Heart left ventricle (tissue), 16 donors: ENCODE results near the gene AKAP13. TPM values are rescaled to one million over a fixed set of nuclear protein-coding genes. Genes with fewer than 3 reads are reported as not detected.

Experiments
- ATAC-seq, 4 donors: fragments of 200-7000 bp; cut with Tn5 transposase; one replicate each; pipeline ENCODE4 v1.9.1; 2020 to 2022; ENCODE audit warnings: moderate library complexity in 4 of 4, mild to moderate bottlenecking in 3 of 4, moderate number of reproducible peaks in 1 of 4
- DNase-seq, 5 donors: peaks; one replicate each; pipeline ENCODE4 v3.0.0-alpha.2; 2020
- H3K27ac ChIP-seq, 12 donors: fragments of 200-600 bp; sonication (generic) in 4 of 12; one replicate each; pipeline versions ENCODE4 v1.5.0 to v1.8.0; 2016 to 2022; ENCODE audit warnings: mild to moderate bottlenecking in 2 of 12
- H3K27me3 ChIP-seq, 9 donors: fragments of 200-600 bp; sonication (generic) in 2 of 9; one replicate each; pipeline versions ENCODE4 v1.5.1 to v1.8.0; 2016 to 2022; ENCODE audit warnings: mild to moderate bottlenecking in 3 of 9
- H3K36me3 ChIP-seq, 9 donors: fragments of 200-600 bp; sonication (generic) in 2 of 9; one replicate each; pipeline versions ENCODE4 v1.5.0 to v1.8.0; 2018 to 2022; ENCODE audit warnings: mild to moderate bottlenecking in 2 of 9
- H3K4me1 ChIP-seq, 12 donors: fragments of 200-600 bp; sonication (generic) in 4 of 12; one replicate each; pipeline versions ENCODE4 v1.5.0 to v1.8.0; 2016 to 2022; ENCODE audit warnings: mild to moderate bottlenecking in 3 of 12
- H3K4me3 ChIP-seq, 12 donors: fragments of 200-600 bp; sonication (generic) in 4 of 12; one replicate each; pipeline versions ENCODE4 v1.5.0 to v1.8.0; 2017 to 2022; ENCODE audit warnings: mild to moderate bottlenecking in 9 of 12, moderate library complexity in 4 of 12
- H3K9me3 ChIP-seq, 12 donors: fragments of 200-600 bp; sonication (generic) in 4 of 12; one replicate each; pipeline versions ENCODE4 v1.5.0 to v1.8.0; 2016 to 2022; ENCODE audit warnings: mild to moderate bottlenecking in 1 of 12
- CTCF ChIP-seq, 12 donors: fragments of 200-600 bp; sonication (generic) in 4 of 12; IDR thresholded peaks; one replicate each; pipeline versions ENCODE4 v1.5.0 to v1.8.0; 2018 to 2022; ENCODE audit warnings: antibody characterized with exemption in 12 of 12, mild to moderate bottlenecking in 5 of 12
- POLR2A ChIP-seq, 2 donors: fragments of 450-650 bp; IDR thresholded peaks; one replicate each; pipeline ENCODE4 v1.6.1; 2017; ENCODE audit warnings: antibody characterized with exemption in 2 of 2, mild to moderate bottlenecking in 2 of 2, moderate library complexity in 2 of 2
- WGBS, 4 donors: extraction: QIAGEN DNeasy Blood & Tissue Kit in 2 of 4; methylation state at CpG; one replicate each; pipeline versions ENCODE4 v1.1.5 to v1.1.7; 2013 to 2018; 5-methylcytosine and 5-hydroxymethylcytosine counted together
- intact Hi-C, 10 donors: fragments of 100-400 bp; cut with DNase I; formaldehyde crosslinking; loops; one replicate each; pipeline versions ENCODE4 v1.11.1 to v1.14.2; 2022
- polyA plus RNA-seq, 2 donors: library from polyadenylated mRNA; stranded (reverse); fragments of 200-250 nt; gene quantifications; one replicate each; pipeline ENCODE4 v1.2.3, GENCODE V29; 2013
- total RNA-seq, 9 donors: library from RNA; depleted of rRNA in 2 of 9; stranded (reverse); fragments of >200 nt in 2 of 9; fragmentation: NEBNext Ultra II Directional in 3 of 9; extraction: Animal tissue kit (Norgen Biotek cat#: 25700) in 3 of 9; gene quantifications; one replicate each; pipeline versions ENCODE4 v1.1.0 to v1.2.4, GENCODE V29; 2016 to 2023
- donor health status: ischemic (EF 13 %, LVEDD 7.1; RV severe dilation, severe dysfunction).
- donor health status: healthy with polysubstance abuse.
- donor health status: DM: no; HTN: yes; CAD: no.
- donor health status: DM: no; HTN: no; CAD: no.
- donor health status: ischemic (EF 25% LVEDD 6.9; RV normal size, moderate dysfunction).
- donor health status: ischemic (EF 25% LVEDD 5.7; RV mildly dilated, moderate dysfunction).
- donor health status: healthy.
- donor health status: DM: yes; HTN: yes; CAD: no.
- donor health status: ischemic (EF 35%, LVEDD 5.7; RV mildly dilated, moderate dysfunction).
- donor health status: nonischemic (EF 11% LVEDD 7.7; RV severe dilation, severe dysfunction).
- donor health status: DM: yes; HTN: yes; CAD: no.
- donor health status: PGD.
- donor health status: ischemic (EF 29% LVEDD 5.4; RV normal size, mild dysfunction).
- donor health status: nonischemic (EF 23%, LVEDD 6.1; RV moderate dilation, normal function).

AKAP13 gene
- total and polyA plus RNA-seq, 11 donors, result 124 to 598 (median 340) TPM

- intact Hi-C loops, result loop anchor here in 2 of 10 donors (10.0 kb wide), 1 partner anchor 238 kb away; no protein-coding TSS in a partner anchor
- 76 to 95% (median 85%) methylated on average over 2 of the region's 2 CpGs for WGBS, 4 donors
- ATAC-seq (no peak), DNase-seq (no peak)
- Histone ChIP-seq H3K4me1 (peaks cover 3 to 72% (median 54%) of the 10 kb centered on the region in 12 donors), H3K27ac (peak overlapping the region in 3 of 12 donors; percentile 13 to 64 (median 58)), H3K36me3 (peaks cover 0 to 45% (median 17%) of the 10 kb centered on the region in 9 donors), H3K27me3 (no peaks in the 10 kb centered on the region), H3K9me3 (no peaks in the 10 kb centered on the region), H3K4me3 (no peak overlapping the region)
- TF ChIP-seq POLR2A (IDR thresholded peaks at IDR 0.05) (no peak), CTCF (IDR thresholded peaks at IDR 0.05) (no peak)
Measured at GRCh38 chr15:85597155-85597815, 216.9 kb downstream of the AKAP13 start.

- TF ChIP-seq CTCF (IDR thresholded peaks at IDR 0.05), result no peak
- no peak for TF ChIP-seq POLR2A (IDR thresholded peaks at IDR 0.05)
- ATAC-seq (no peak), DNase-seq (no peak)
- intact Hi-C loops, result loop anchor here in 2 of 10 donors (10.0 kb wide), 1 partner anchor 237 kb away; no protein-coding TSS in a partner anchor
- no peaks in the 10 kb centered on the region for H3K27me3 ChIP-seq
- H3K4me3 ChIP-seq, result no peak overlapping the region
- no peaks in the 10 kb centered on the region for H3K9me3 ChIP-seq
- WGBS, 4 donors, result 61 to 76% (median 65%) methylated on average over 4 of the region's 4 CpGs
- peaks cover 0 to 51% (median 27%) of the 10 kb centered on the region in 9 donors for H3K36me3 ChIP-seq
- H3K4me1 ChIP-seq, result peaks cover 0 to 66% (median 47%) of the 10 kb centered on the region in 12 donors
- H3K27ac ChIP-seq, result peak overlapping the region in 11 of 12 donors; percentile 3 to 70 (median 58)
Measured at GRCh38 chr15:85598219-85598618, 217.8 kb downstream of the AKAP13 start.

GRCh38 chr15:85598718-85599398 is 218.5 kb downstream of the AKAP13 start:
- Histone ChIP-seq H3K4me3 (no peak overlapping the region), H3K27ac (peak overlapping the region in 11 of 12 donors; percentile 3 to 70 (median 58)), H3K36me3 (peaks cover 0 to 57% (median 33%) of the 10 kb centered on the region in 9 donors), H3K9me3 (no peaks in the 10 kb centered on the region), H3K27me3 (no peaks in the 10 kb centered on the region), H3K4me1 (peaks cover 0 to 61% (median 45%) of the 10 kb centered on the region in 12 donors)
- ATAC-seq (peak in 3 of 4 donors; percentile 23 to 64 (median 39)), DNase-seq (no peak)
- no peak for TF ChIP-seq CTCF (IDR thresholded peaks at IDR 0.05)
- TF ChIP-seq POLR2A (IDR thresholded peaks at IDR 0.05), result no peak
- WGBS, 4 donors, result 36 to 47% (median 41%) methylated on average over 5 of the region's 5 CpGs
- intact Hi-C loops, result loop anchor here in 2 of 10 donors (10.0 kb wide), 1 partner anchor 236 kb away; no protein-coding TSS in a partner anchor

- no peaks in the 10 kb centered on the region for H3K27me3 ChIP-seq
- no peak overlapping the region for H3K4me3 ChIP-seq
- 60 to 83% (median 71%) methylated on average over 2 of the region's 2 CpGs for WGBS, 4 donors
- intact Hi-C loops, result no loop called here
- DNase-seq (no peak), ATAC-seq (no peak)
- TF ChIP-seq CTCF (IDR thresholded peaks at IDR 0.05) (no peak), POLR2A (IDR thresholded peaks at IDR 0.05) (no peak)
- peaks cover 0 to 58% (median 41%) of the 10 kb centered on the region in 12 donors for H3K4me1 ChIP-seq
- H3K9me3 ChIP-seq, result no peaks in the 10 kb centered on the region
- H3K27ac ChIP-seq, result peak overlapping the region in 7 of 12 donors; percentile 8 to 70 (median 62)
- H3K36me3 ChIP-seq, result peaks cover 0 to 63% (median 44%) of the 10 kb centered on the region in 9 donors
Measured at GRCh38 chr15:85600001-85600400, 219.6 kb downstream of the AKAP13 start.
